Measurements from ENCODE around the gene PRRX2. TPM values are rescaled to one million over a fixed set of nuclear protein-coding genes. Genes with fewer than 3 reads are reported as not detected.
"Not testable (repeated sequence)": the region's sequence is repeated elsewhere in the genome, so short reads cannot be mapped to it uniquely, and the experiment has no call there.

Gene PRRX2
- total RNA-seq, 2 donors from 2014 or later: 1.0 TPM; not detected in 1

- intact Hi-C loops (cut with DNase I): no loop called here
- Histone ChIP-seq H3K4me3 (no peak overlapping the region), H3K9me3 (no peaks in the 10 kb centered on the region), H3K27ac (no peak overlapping the region), H3K36me3 (replicated peaks in 1 of 2; ENCODE audit: insufficient read depth in 1 of 2, low read depth in 2 of 2) (peaks cover 12 to 31% of the 10 kb centered on the region in 2 donors), H3K27me3 (no peaks in the 10 kb centered on the region), H3K4me1 (peaks cover 35% of the 10 kb centered on the region)
- DNase-seq: no peak
- no peak for TF ChIP-seq POLR2A (IDR thresholded peaks at IDR 0.05)
- TF ChIP-seq, protein P1, sequence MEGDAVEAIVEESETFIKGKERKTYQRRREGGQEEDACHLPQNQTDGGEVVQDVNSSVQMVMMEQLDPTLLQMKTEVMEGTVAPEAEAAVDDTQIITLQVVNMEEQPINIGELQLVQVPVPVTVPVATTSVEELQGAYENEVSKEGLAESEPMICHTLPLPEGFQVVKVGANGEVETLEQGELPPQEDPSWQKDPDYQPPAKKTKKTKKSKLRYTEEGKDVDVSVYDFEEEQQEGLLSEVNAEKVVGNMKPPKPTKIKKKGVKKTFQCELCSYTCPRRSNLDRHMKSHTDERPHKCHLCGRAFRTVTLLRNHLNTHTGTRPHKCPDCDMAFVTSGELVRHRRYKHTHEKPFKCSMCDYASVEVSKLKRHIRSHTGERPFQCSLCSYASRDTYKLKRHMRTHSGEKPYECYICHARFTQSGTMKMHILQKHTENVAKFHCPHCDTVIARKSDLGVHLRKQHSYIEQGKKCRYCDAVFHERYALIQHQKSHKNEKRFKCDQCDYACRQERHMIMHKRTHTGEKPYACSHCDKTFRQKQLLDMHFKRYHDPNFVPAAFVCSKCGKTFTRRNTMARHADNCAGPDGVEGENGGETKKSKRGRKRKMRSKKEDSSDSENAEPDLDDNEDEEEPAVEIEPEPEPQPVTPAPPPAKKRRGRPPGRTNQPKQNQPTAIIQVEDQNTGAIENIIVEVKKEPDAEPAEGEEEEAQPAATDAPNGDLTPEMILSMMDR (IDR thresholded peaks at IDR 0.05): no peak
- 89 to 91% methylated on average over 12 to 34 of the region's 34 CpGs for WGBS, 2 donors
- no peak for ATAC-seq
Observed at GRCh38 chr9:129635099-129636065, 30.1 kb upstream of the PRRX2 start.

GRCh38 chr9:129636343-129636742, 29.1 kb upstream of the PRRX2 start:
- peaks cover 12 to 31% of the 10 kb centered on the region in 2 donors for H3K36me3 ChIP-seq (replicated peaks in 1 of 2; ENCODE audit: insufficient read depth in 1 of 2, low read depth in 2 of 2)
- DNase-seq; H3K4me3 ChIP-seq; H3K9me3 ChIP-seq; H3K27ac ChIP-seq; intact Hi-C loops (cut with DNase I); H3K27me3 ChIP-seq; ATAC-seq: not testable (repeated sequence)
- WGBS, 2 donors: 91 to 92% methylated on average over 10 of the region's 10 CpGs
- peaks cover 35% of the 10 kb centered on the region for H3K4me1 ChIP-seq

- Histone ChIP-seq H3K36me3 (replicated peaks in 1 of 2; ENCODE audit: insufficient read depth in 1 of 2, low read depth in 2 of 2) (peaks cover 12 to 31% of the 10 kb centered on the region in 2 donors), H3K27ac (no peak overlapping the region), H3K9me3 (no peaks in the 10 kb centered on the region), H3K4me3 (no peak overlapping the region), H3K27me3 (no peaks in the 10 kb centered on the region), H3K4me1 (peaks cover 29% of the 10 kb centered on the region)
- 65 to 100% methylated on average over 1 to 9 of the region's 9 CpGs for WGBS, 2 donors
- intact Hi-C loops (cut with DNase I): no loop called here
- ATAC-seq: no peak
- TF ChIP-seq POLR2A (IDR thresholded peaks at IDR 0.05): no peak
- TF ChIP-seq, protein P1 (IDR thresholded peaks at IDR 0.05): no peak
- DNase-seq: peak in 1 of 4 donors; percentile 8
Observed at GRCh38 chr9:129637102-129637501, 28.3 kb upstream of the PRRX2 start.

DNA sequence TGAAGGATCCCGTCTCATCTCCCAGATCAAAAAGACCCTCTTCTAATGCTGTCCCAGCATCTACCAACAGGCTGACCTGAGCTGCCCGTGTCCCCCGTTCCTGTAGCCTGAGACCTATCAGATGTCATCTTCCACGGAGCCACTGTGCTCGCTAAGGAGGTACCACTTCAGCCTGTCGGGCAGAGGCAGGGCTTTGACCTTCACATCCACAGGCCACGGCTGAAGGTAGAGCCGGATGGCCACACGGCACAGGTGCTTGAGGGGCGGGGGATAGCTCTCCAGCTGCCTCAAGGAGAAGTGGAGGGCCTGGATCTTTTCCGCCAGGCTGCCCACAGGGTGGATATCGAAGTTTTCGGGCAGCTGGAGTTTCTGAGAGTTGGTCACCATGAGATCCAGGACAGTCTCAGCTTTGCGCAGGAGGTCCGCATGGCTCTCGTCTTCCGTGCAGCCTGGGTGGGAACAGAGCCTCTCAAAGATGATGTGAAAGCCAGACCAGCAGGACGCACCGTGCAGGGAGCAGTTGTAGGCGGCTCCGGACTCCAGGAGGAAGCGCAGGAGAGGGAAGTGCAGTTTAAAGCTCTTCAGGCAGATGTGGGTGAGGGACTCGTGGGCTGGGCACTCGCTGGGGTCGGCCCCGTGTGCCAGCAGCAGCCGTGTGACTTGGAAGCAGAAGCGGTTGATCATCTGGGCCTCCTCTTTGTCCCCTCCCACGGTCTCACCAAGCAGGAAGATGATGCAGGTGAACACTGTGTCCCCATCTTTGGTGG, 27.6 kb upstream of the PRRX2 start:
- Histone ChIP-seq H3K4me3 (no peak overlapping the region), H3K9me3 (no peaks in the 10 kb centered on the region), H3K36me3 (replicated peaks in 1 of 2; ENCODE audit: insufficient read depth in 1 of 2, low read depth in 2 of 2) (peaks cover 12 to 31% of the 10 kb centered on the region in 2 donors), H3K27ac (no peak overlapping the region), H3K4me1 (peaks cover 28% of the 10 kb centered on the region), H3K27me3 (no peaks in the 10 kb centered on the region)
- ATAC-seq: no peak
- TF ChIP-seq, protein P1 (IDR thresholded peaks at IDR 0.05): no peak
- no peak for TF ChIP-seq POLR2A (IDR thresholded peaks at IDR 0.05)
- DNase-seq: no peak
- intact Hi-C loops (cut with DNase I): no loop called here
- 72 to 73% methylated on average over 11 to 29 of the region's 29 CpGs for WGBS, 2 donors

DNA sequence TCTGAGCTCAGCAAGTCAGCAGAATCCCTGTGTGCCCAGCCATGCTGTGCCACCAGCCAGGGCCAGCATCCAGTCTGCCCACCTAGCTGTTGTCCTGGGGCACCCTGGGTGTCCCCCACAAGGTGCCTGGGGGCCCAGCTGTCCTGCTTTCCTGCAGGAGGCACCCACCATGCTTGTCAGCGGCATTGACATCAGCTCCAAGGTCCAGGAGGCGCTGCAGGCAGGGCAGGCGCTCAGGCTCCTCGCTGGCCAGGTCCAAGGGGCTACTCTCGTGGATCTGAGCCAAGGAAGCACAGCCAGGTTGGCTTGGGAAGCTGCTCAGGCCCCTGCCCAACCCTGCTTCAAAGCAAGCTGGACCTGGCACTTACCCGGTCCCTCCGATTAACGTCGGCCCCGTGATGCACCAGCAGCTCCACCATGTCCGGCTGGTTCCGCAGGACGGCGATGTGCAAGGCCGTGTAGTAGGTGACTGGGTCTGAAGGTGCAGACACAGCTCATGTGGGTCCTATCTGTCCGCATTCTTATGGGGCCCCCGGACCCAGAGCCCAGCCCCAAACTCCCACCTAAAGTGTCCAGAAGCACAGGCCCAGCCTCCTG, 26.3 kb upstream of the PRRX2 start:
- H3K9me3 ChIP-seq: no peaks in the 10 kb centered on the region
- H3K27me3 ChIP-seq: no peaks in the 10 kb centered on the region
- peaks cover 12 to 31% of the 10 kb centered on the region in 2 donors for H3K36me3 ChIP-seq (replicated peaks in 1 of 2; ENCODE audit: insufficient read depth in 1 of 2, low read depth in 2 of 2)
- WGBS, 2 donors: 77% methylated on average over 17 of the region's 17 CpGs; no CpG with 5 or more reads in 1 of the 2 donors
- ATAC-seq: no peak
- H3K27ac ChIP-seq: peak overlapping the region in 3 of 4 donors; percentile 77 to 79 (median 77)
- intact Hi-C loops (cut with DNase I): no loop called here
- peaks cover 28% of the 10 kb centered on the region for H3K4me1 ChIP-seq
- DNase-seq: no peak
- TF ChIP-seq, protein P1 (IDR thresholded peaks at IDR 0.05): no peak
- no peak for TF ChIP-seq POLR2A (IDR thresholded peaks at IDR 0.05)
- H3K4me3 ChIP-seq: no peak overlapping the region
